Heart left ventricle (tissue), 16 donors: ENCODE results near the gene PMEPA1. TPM values are rescaled to one million over a fixed set of nuclear protein-coding genes. Genes with fewer than 3 reads are reported as not detected.
A peak's percentile ranks its signal among the peaks of the same experiment; 100 is the strongest.
"Not testable (repeated sequence)": the region's sequence is repeated elsewhere in the genome, so short reads cannot be mapped to it uniquely, and the experiment has no call there.

Source experiments
- ATAC-seq, 4 donors: fragments of 200-7000 bp; cut with Tn5 transposase; one replicate each; pipeline ENCODE4 v1.9.1; 2020 to 2022; ENCODE audit warnings: moderate library complexity in 4 of 4, mild to moderate bottlenecking in 3 of 4, moderate number of reproducible peaks in 1 of 4
- DNase-seq, 5 donors: peaks; one replicate each; pipeline ENCODE4 v3.0.0-alpha.2; 2020
- H3K27ac ChIP-seq, 12 donors: fragments of 200-600 bp; sonication (generic) in 4 of 12; one replicate each; pipeline versions ENCODE4 v1.5.0 to v1.8.0; 2016 to 2022; ENCODE audit warnings: mild to moderate bottlenecking in 2 of 12
- H3K27me3 ChIP-seq, 9 donors: fragments of 200-600 bp; sonication (generic) in 2 of 9; one replicate each; pipeline versions ENCODE4 v1.5.1 to v1.8.0; 2016 to 2022; ENCODE audit warnings: mild to moderate bottlenecking in 3 of 9
- H3K36me3 ChIP-seq, 9 donors: fragments of 200-600 bp; sonication (generic) in 2 of 9; one replicate each; pipeline versions ENCODE4 v1.5.0 to v1.8.0; 2018 to 2022; ENCODE audit warnings: mild to moderate bottlenecking in 2 of 9
- H3K4me1 ChIP-seq, 12 donors: fragments of 200-600 bp; sonication (generic) in 4 of 12; one replicate each; pipeline versions ENCODE4 v1.5.0 to v1.8.0; 2016 to 2022; ENCODE audit warnings: mild to moderate bottlenecking in 3 of 12
- H3K4me3 ChIP-seq, 12 donors: fragments of 200-600 bp; sonication (generic) in 4 of 12; one replicate each; pipeline versions ENCODE4 v1.5.0 to v1.8.0; 2017 to 2022; ENCODE audit warnings: mild to moderate bottlenecking in 9 of 12, moderate library complexity in 4 of 12
- H3K9me3 ChIP-seq, 12 donors: fragments of 200-600 bp; sonication (generic) in 4 of 12; one replicate each; pipeline versions ENCODE4 v1.5.0 to v1.8.0; 2016 to 2022; ENCODE audit warnings: mild to moderate bottlenecking in 1 of 12
- POLR2A ChIP-seq, 2 donors: fragments of 450-650 bp; IDR thresholded peaks; one replicate each; pipeline ENCODE4 v1.6.1; 2017; ENCODE audit warnings: antibody characterized with exemption in 2 of 2, mild to moderate bottlenecking in 2 of 2, moderate library complexity in 2 of 2
- WGBS, 4 donors: extraction: QIAGEN DNeasy Blood & Tissue Kit in 2 of 4; methylation state at CpG; one replicate each; pipeline versions ENCODE4 v1.1.5 to v1.1.7; 2013 to 2018; 5-methylcytosine and 5-hydroxymethylcytosine counted together
- intact Hi-C, 10 donors: fragments of 100-400 bp; cut with DNase I; formaldehyde crosslinking; loops; one replicate each; pipeline versions ENCODE4 v1.11.1 to v1.14.2; 2022
- polyA plus RNA-seq, 2 donors: library from polyadenylated mRNA; stranded (reverse); fragments of 200-250 nt; gene quantifications; one replicate each; pipeline ENCODE4 v1.2.3, GENCODE V29; 2013
- total RNA-seq, 9 donors: library from RNA; depleted of rRNA in 2 of 9; stranded (reverse); fragments of >200 nt in 2 of 9; fragmentation: NEBNext Ultra II Directional in 3 of 9; extraction: Animal tissue kit (Norgen Biotek cat#: 25700) in 3 of 9; gene quantifications; one replicate each; pipeline versions ENCODE4 v1.1.0 to v1.2.4, GENCODE V29; 2016 to 2023
- TF ChIP-seq, protein P1 (sequence below), 12 donors: fragments of 200-600 bp; sonication (generic) in 4 of 12; IDR thresholded peaks; one replicate each; pipeline versions ENCODE4 v1.5.0 to v1.8.0; 2018 to 2022; ENCODE audit warnings: antibody characterized with exemption in 12 of 12, mild to moderate bottlenecking in 5 of 12
- donor health status: ischemic (EF 13 %, LVEDD 7.1; RV severe dilation, severe dysfunction).
- donor health status: healthy with polysubstance abuse.
- donor health status: DM: no; HTN: yes; CAD: no.
- donor health status: DM: no; HTN: no; CAD: no.
- donor health status: ischemic (EF 25% LVEDD 6.9; RV normal size, moderate dysfunction).
- donor health status: ischemic (EF 25% LVEDD 5.7; RV mildly dilated, moderate dysfunction).
- donor health status: healthy.
- donor health status: DM: yes; HTN: yes; CAD: no.
- donor health status: ischemic (EF 35%, LVEDD 5.7; RV mildly dilated, moderate dysfunction).
- donor health status: nonischemic (EF 11% LVEDD 7.7; RV severe dilation, severe dysfunction).
- donor health status: DM: yes; HTN: yes; CAD: no.
- donor health status: PGD.
- donor health status: ischemic (EF 29% LVEDD 5.4; RV normal size, mild dysfunction).
- donor health status: nonischemic (EF 23%, LVEDD 6.1; RV moderate dilation, normal function).

The PMEPA1 gene
- total and polyA plus RNA-seq, 11 donors = 12.6 to 115 (median 30.0) TPM

GRCh38 chr20:57638173-57638894, 71.5 kb downstream of the PMEPA1 start:
- DNase-seq (no peak), ATAC-seq (no peak)
- no peak overlapping the region for H3K27ac ChIP-seq
- WGBS, 4 donors = 71 to 81% (median 77%) methylated on average over 7 of the region's 7 CpGs
- intact Hi-C loops = no loop called here
- H3K4me1 ChIP-seq = no peaks in the 10 kb centered on the region
- no peak overlapping the region for H3K4me3 ChIP-seq
- H3K36me3 ChIP-seq = no peaks in the 10 kb centered on the region
- peaks cover 0 to 19% (median 0%) of the 10 kb centered on the region in 9 donors for H3K27me3 ChIP-seq
- TF ChIP-seq POLR2A (IDR thresholded peaks at IDR 0.05) = no peak
- TF ChIP-seq, protein P1, sequence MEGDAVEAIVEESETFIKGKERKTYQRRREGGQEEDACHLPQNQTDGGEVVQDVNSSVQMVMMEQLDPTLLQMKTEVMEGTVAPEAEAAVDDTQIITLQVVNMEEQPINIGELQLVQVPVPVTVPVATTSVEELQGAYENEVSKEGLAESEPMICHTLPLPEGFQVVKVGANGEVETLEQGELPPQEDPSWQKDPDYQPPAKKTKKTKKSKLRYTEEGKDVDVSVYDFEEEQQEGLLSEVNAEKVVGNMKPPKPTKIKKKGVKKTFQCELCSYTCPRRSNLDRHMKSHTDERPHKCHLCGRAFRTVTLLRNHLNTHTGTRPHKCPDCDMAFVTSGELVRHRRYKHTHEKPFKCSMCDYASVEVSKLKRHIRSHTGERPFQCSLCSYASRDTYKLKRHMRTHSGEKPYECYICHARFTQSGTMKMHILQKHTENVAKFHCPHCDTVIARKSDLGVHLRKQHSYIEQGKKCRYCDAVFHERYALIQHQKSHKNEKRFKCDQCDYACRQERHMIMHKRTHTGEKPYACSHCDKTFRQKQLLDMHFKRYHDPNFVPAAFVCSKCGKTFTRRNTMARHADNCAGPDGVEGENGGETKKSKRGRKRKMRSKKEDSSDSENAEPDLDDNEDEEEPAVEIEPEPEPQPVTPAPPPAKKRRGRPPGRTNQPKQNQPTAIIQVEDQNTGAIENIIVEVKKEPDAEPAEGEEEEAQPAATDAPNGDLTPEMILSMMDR (IDR thresholded peaks at IDR 0.05) = no peak
- H3K9me3 ChIP-seq = peaks cover 0 to 22% (median 0%) of the 10 kb centered on the region in 12 donors

GRCh38 chr20:57633945-57634491, 75.8 kb downstream of the PMEPA1 start:
- Histone ChIP-seq H3K9me3 (peaks cover 0 to 18% (median 0%) of the 10 kb centered on the region in 12 donors), H3K4me1 (peaks cover 0 to 15% (median 0%) of the 10 kb centered on the region in 12 donors), H3K27me3 (peaks cover 0 to 14% (median 0%) of the 10 kb centered on the region in 9 donors), H3K27ac (no peak overlapping the region), H3K4me3 (no peak overlapping the region), H3K36me3 (no peaks in the 10 kb centered on the region)
- DNase-seq = no peak
- no peak for ATAC-seq
- intact Hi-C loops = no loop called here
- TF ChIP-seq POLR2A (IDR thresholded peaks at IDR 0.05) = no peak
- TF ChIP-seq, protein P1 (IDR thresholded peaks at IDR 0.05) = no peak
- 82 to 100% (median 92%) methylated on average over 2 of the region's 2 CpGs for WGBS, 4 donors

GRCh38 chr20:57632286-57632685, 77.5 kb downstream of the PMEPA1 start:
- Histone ChIP-seq H3K9me3 (peaks cover 0 to 15% (median 0%) of the 10 kb centered on the region in 12 donors), H3K27ac (no peak overlapping the region), H3K4me1 (peaks cover 0 to 32% (median 10%) of the 10 kb centered on the region in 12 donors), H3K27me3 (peaks cover 0 to 14% (median 0%) of the 10 kb centered on the region in 9 donors), H3K36me3 (no peaks in the 10 kb centered on the region), H3K4me3 (no peak overlapping the region)
- intact Hi-C loops = no loop called here
- TF ChIP-seq POLR2A (IDR thresholded peaks at IDR 0.05) = no peak
- TF ChIP-seq, protein P1 (IDR thresholded peaks at IDR 0.05) = no peak
- DNase-seq (no peak), ATAC-seq (no peak)
- 80 to 90% (median 85%) methylated on average over 2 of the region's 2 CpGs for WGBS, 4 donors

DNA sequence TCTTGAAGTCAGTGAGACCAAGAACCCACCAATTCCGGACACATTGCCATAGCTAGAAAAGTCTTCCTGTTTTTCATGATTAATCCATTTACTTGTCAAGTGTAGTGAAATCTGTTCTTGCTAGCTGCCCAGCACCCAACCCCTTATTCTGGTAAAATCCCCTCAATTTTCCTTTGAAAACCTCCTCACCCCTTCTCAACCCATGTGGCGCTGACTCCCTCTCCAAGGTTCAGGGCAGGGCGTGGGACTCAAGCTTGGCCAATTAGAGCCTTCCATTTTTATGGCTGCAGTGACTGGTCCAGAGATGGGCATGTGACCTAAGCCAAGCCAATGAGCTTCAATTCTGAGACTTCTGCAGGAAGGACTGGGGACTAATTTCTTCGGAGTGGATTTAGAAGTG, 79.8 kb downstream of the PMEPA1 start:
- peaks cover 0 to 40% (median 11%) of the 10 kb centered on the region in 12 donors for H3K4me1 ChIP-seq
- peaks cover 0 to 8% (median 0%) of the 10 kb centered on the region in 9 donors for H3K27me3 ChIP-seq
- 63 to 82% (median 71%) methylated on average over 4 of the region's 4 CpGs for WGBS, 4 donors
- H3K27ac ChIP-seq = peak overlapping the region in 2 of 12 donors; percentile 75 to 93
- ATAC-seq = peak in 1 of 4 donors; percentile 38
- intact Hi-C loops = no loop called here
- H3K4me3 ChIP-seq = peak overlapping the region in 4 of 12 donors; percentile 16 to 41 (median 34)
- no peaks in the 10 kb centered on the region for H3K36me3 ChIP-seq
- H3K9me3 ChIP-seq = peaks cover 0 to 5% (median 1%) of the 10 kb centered on the region in 12 donors
- TF ChIP-seq POLR2A (IDR thresholded peaks at IDR 0.05) = no peak
- TF ChIP-seq, protein P1 (IDR thresholded peaks at IDR 0.05) = no peak
- no peak for DNase-seq

- peak overlapping the region in 3 of 12 donors; percentile 66 to 93 (median 75) for H3K27ac ChIP-seq
- not testable (repeated sequence) for ATAC-seq
These were observed 80.3 kb downstream of the PMEPA1 start for GRCh38 chr20:57629491-57629901.

DNA sequence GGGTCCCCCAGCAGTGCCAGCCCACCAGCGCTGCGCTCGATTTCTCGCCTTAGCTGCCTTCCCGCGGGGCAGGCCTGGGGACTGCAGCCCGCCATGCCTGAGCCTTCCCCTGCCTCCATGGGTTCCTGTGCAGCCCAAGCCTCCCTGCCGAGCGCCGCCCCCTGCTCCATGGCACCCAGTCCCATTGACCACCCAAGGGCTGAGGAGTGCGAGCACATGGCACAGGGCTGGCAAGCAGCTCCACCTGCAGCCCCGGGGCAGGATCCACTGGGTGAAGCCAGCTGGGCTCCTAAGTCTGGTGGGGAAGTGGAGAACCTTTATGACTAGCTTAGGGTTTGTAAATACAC, 80.9 kb downstream of the PMEPA1 start:
- peaks cover 0 to 40% (median 11%) of the 10 kb centered on the region in 12 donors for H3K4me1 ChIP-seq
- intact Hi-C loops = loop anchor here in 1 of 10 donors (10.0 kb wide), 1 partner anchor 556 kb away; no protein-coding TSS in a partner anchor
- not testable (repeated sequence) for ATAC-seq, H3K27me3 ChIP-seq, DNase-seq, H3K36me3 ChIP-seq
- peak overlapping the region in 5 of 12 donors; percentile 19 to 42 (median 26) for H3K4me3 ChIP-seq
- peaks cover 0 to 11% (median 2%) of the 10 kb centered on the region in 12 donors for H3K9me3 ChIP-seq
- 75 to 100% (median 86%) methylated on average over 2 to 12 of the region's 12 CpGs for WGBS, 4 donors
- H3K27ac ChIP-seq = peak overlapping the region; percentile 56 to 93 (median 76)

More at GRCh38 chr20:57629491-57629901, 80.3 kb downstream of the PMEPA1 start:
- H3K27me3 ChIP-seq, DNase-seq, H3K36me3 ChIP-seq: not testable (repeated sequence)
- WGBS, 4 donors = 74 to 85% (median 83%) methylated on average over 9 of the region's 9 CpGs
- peaks cover 0 to 10% (median 2%) of the 10 kb centered on the region in 12 donors for H3K9me3 ChIP-seq
- peak overlapping the region in 4 of 12 donors; percentile 16 to 41 (median 34) for H3K4me3 ChIP-seq
- H3K4me1 ChIP-seq = peaks cover 0 to 40% (median 11%) of the 10 kb centered on the region in 12 donors
- intact Hi-C loops = loop anchor here in 1 of 10 donors (10.0 kb wide), 1 partner anchor 555 kb away; no protein-coding TSS in a partner anchor
